Measurements from ENCODE around the gene ICAM2.
A peak's percentile ranks its signal among the peaks of the same experiment; 100 is the strongest.

The ICAM2 gene

GRCh38 chr17:63978272-63979200, 41.9 kb downstream of the ICAM2 start:
- no peak for DNase-seq (ENCODE audit: low read depth in 2 of 3, low spot score in 2 of 3)

- no peak for DNase-seq (ENCODE audit: low read depth in 2 of 3, low spot score in 2 of 3)
Observed at GRCh38 chr17:63976702-63977101, 43.7 kb downstream of the ICAM2 start.

DNA sequence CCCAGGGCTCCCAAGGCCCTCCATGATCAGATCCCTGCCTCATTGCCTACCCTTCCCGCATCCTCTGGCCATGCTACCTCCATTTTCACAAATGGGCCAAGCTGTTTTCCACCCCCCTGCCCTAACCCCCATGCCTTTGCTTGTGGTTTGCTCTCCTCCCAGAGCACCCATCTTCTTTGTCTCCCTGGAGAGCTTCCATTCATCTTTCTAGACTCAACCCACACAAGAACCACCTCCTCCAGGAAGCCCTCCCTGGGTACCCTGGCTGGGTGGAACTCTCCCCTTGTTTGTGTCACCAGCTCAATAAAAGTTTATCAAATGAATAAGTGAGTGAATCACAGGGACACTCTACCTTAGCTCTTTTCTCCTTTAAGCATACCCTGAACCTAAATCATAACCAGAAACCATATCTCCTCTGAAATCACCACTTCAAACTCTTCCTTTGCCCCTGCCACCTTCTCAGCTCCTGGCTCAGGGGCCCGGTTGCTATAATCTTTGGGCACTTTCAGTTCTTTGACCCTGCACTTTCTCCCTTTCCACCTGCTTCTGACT, 44.8 kb downstream of the ICAM2 start:
- DNase-seq (ENCODE audit: low read depth in 2 of 3, low spot score in 2 of 3), result no peak

GRCh38 chr17:63974594-63975192, 45.7 kb downstream of the ICAM2 start:
- DNase-seq (ENCODE audit: low read depth in 2 of 3, low spot score in 2 of 3), result no peak

GRCh38 chr17:63973930-63974593, 46.4 kb downstream of the ICAM2 start:
- DNase-seq (ENCODE audit: low read depth in 2 of 3, low spot score in 2 of 3), result no peak

GRCh38 chr17:63973247-63973646, 47.2 kb downstream of the ICAM2 start:
- no peak for DNase-seq (ENCODE audit: low read depth in 2 of 3, low spot score in 2 of 3)

DNA sequence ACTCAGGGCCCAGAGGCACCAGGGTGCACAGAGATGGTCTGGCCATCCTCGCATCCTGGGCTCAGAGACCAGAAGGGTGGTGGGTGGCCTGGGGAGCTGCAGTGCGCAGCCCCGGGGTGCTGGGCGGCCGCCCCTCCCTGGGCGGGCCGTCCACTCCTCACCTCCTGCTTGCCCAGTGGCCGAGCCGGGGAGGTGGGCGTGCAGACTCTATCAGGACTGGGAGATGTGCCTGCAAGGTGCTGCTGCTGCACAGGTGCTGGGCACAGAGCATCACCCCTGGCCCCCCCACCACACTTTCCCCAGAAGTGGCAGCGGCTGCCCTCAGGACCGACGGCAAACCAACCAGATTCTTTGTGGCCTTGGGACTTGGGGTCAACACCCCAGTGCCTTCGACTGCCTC, 47.6 kb downstream of the ICAM2 start, which contains the start of gene SCN4A:
Gene SCN4A (minus strand): TSS at position 123 of the 400 bp plus-strand sequence. CDS start 77 bp downstream, at position 46.
- no peak for DNase-seq (ENCODE audit: low read depth in 2 of 3, low spot score in 2 of 3)

DNA sequence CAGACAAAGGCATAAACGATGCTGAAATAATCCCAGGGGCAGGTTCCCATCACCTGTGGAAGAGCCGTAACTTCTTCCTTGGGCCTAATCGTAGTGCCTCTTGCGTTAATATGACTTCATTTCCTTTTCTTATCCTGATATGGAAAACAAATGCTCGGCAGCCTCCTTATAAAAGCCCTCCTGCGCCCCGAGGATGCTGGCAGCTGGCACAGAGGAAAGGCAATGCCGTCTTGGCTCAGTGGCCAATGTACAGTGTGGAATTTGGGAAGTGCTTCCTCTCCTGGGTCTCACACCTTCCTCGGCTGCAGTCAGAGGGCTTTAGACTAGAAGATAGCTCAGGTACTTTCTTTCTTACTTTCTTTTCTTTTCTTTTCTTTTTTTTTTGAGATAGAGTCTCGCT, 51.2 kb downstream of the ICAM2 start:
- no peak for DNase-seq (ENCODE audit: low read depth in 2 of 3, low spot score in 2 of 3)

GRCh38 chr17:63967953-63968352, 52.5 kb downstream of the ICAM2 start:
- no peak for DNase-seq (ENCODE audit: low read depth in 2 of 3, low spot score in 2 of 3)

GRCh38 chr17:63966646-63967264, 53.7 kb downstream of the ICAM2 start:
- no peak for DNase-seq (ENCODE audit: low read depth in 2 of 3, low spot score in 2 of 3)

DNA sequence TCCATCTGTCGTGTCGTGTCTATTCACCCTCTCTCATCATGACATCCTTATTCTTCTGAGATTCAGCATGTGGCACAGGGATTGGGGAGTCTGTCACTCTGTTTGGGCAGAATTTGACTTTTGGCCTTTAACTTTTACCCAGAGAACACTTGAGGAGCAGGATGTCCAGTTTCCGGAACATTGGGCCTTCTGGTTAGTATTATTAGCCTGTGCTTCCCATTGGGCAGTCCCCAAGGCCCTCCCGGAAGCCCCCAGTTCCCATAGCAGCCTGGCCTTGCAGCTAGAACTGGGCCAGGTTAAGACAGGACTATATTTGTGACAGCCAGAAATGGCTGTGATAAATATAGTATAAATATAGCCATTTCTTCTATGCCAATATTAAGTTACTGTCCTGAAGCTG, 57.3 kb downstream of the ICAM2 start:
- no peak for DNase-seq (ENCODE audit: low read depth in 2 of 3, low spot score in 2 of 3)

GRCh38 chr17:63962298-63962744, 58.1 kb downstream of the ICAM2 start:
- DNase-seq (ENCODE audit: low read depth in 2 of 3, low spot score in 2 of 3), result no peak

DNA sequence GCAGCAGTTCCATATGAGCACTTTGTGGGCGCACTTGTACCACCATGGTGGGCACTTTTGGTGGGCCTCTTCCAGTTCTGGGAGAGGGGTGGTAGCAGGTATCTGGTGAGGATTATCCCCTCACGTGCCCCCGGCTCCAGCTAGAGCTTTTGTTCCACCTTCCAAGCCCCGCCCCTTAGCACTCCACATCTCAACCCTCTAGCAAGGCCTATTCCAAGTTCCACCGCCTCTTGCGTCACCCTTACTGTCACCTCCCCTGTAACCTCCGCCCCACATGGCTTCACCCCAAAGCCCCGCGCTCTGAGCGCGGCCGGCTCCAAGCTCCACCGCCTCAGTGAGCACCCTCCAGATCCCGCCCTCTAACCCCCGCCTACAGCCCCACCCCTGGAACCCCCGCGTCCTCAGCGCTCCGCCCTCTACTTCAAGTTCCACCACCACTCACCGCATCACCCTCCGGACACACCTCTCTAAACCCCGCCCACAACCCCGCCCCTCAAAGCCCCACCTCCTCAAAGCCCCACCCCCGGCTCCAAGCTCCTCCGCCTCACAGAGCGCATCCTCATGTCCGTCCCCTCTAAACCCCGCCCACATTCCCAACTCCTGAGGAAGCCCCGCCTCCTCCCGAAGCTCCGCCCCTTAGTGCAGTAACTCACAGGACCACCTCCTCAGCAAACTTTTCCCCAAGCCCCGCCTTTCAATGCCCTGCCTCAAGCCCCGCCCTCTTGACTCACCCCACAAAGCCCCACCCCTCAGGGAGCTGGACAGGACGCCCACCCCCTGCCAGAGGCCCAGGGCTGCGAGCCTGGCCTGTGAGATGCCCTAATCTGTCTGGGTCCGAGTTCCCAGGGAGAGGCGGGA, 58.8 kb downstream of the ICAM2 start:
- peak in 1 of 3 experiments; percentile 18 for DNase-seq (ENCODE audit: low read depth in 2 of 3, low spot score in 2 of 3)

DNA sequence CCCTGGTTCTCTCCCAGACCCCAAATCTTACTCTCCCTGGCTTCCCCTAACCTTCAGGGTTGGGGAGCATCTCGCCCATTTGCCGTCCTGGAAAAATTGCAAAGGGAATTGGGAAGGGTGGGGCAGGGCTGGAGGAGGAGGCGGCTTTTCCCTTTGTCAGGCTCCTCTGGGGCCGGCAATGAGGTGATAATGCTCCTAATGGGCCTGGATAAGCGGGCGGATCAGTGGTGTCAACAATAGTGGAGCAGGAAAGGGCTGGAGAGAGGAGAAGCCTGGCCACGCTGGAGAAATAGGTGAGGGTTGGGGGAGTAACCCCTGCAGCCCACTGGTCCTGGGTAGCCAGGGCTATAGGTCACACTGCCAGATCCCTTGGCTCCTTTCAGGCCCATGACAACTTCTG, 60.0 kb downstream of the ICAM2 start:
- no peak for DNase-seq (ENCODE audit: low read depth in 2 of 3, low spot score in 2 of 3)

- DNase-seq (ENCODE audit: low read depth in 2 of 3, low spot score in 2 of 3), result no peak
Observed at GRCh38 chr17:63960006-63960405, 60.4 kb downstream of the ICAM2 start.

DNA sequence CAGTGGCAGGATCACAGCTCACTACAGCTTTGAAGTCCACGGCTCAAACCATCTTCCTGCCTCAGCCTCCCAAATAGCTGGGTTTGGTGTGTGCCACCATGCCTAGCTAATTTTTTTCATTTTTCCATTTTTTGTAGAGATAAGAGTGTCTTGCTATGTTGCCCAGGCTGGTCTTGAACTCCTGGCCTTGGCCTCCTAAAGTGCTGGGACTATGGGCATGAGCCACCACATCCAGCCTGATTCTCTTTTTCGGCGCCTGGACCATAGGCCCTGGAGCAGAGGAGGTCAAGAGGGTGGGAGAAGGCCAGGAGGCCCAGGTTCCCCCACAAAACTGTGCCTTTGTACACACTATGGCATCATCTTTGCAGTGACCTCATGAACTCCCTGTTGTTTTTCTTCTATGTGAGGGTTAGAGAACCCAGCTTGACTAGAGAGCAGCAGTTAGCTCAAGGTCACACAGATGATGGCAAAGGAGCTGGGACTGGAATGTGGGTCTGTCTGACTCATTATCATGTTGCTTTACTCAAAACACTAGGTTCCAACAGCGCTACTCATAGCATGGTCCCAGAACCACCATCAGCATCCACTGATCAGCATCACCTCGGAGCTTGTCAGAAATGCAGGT, 64.0 kb downstream of the ICAM2 start:
- DNase-seq (ENCODE audit: low read depth in 2 of 3, low spot score in 2 of 3), result no peak

DNA sequence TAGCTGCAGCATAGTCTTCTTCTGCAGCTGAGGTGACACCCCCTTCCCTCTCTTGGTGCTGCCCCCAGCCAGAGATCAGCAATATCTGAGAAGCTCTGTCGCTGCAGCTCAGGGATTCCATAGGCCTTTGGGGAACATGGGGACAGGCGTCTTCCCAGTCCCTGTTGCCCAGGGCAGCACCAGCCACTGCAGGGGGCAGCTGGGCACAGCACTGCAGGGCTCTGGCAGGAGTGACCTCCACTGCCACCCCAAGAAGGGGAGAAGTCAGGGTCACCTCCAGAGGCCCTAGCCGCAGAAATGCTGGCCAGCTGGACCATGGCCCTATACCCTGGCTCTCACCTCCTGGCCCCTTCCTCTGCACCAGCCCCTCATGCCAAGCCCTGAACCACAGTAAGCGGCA, 64.6 kb downstream of the ICAM2 start:
- no peak for DNase-seq (ENCODE audit: low read depth in 2 of 3, low spot score in 2 of 3)

GRCh38 chr17:63955232-63955631, 65.2 kb downstream of the ICAM2 start:
- no peak for DNase-seq (ENCODE audit: low read depth in 2 of 3, low spot score in 2 of 3)

DNA sequence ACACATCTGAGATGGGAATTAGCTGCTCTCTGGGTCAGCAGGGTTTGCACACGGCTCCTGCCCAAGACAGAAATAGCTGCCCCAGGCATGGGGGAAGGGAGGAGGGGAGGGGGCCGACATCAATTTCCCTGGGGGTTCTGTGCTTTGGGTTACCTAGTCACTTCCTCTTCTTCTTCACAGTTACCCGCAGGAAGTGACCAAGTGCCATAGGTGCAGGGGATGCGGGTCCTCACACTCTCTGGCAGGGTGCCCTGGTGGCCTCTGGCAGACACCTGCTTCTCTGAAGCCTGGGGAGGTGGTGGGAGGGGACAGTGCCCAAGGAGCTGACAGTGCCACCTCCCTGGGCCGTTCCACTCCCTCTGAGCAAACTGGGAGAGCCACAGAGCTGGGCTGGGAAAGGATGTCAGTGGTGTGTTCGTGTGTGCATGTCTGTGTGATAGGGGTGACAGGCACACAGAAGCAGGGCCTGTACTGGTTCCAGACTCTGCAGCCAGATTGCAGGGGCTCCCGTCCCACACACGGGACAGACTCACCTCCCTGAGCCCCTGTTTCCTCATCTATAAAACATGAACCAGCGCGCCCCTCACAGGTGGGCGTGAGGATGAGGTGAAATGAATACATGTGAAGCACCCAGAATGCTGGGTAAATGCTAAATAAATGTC, 65.9 kb downstream of the ICAM2 start:
- DNase-seq (ENCODE audit: low read depth in 2 of 3, low spot score in 2 of 3), result no peak
